Activated CD4-positive, CD25-positive, alpha-beta regulatory T cell treated with anti-CD3 and anti-CD28 coated beads, Interleukin-2, amount 50 U/mL, for 16 hours (primary cell): ENCODE data around the gene LAX1.
"Not testable (repeated sequence)": the region's sequence is repeated elsewhere in the genome, so short reads cannot be mapped to it uniquely, and the experiment has no call there.

Source experiments
- DNase-seq: peaks from one replicate; pipeline ENCODE4 v3.0.0-alpha.2; 2020; ENCODE audit warnings: low read depth, low spot score

Gene LAX1

GRCh38 chr1:203769505-203770343, 4.7 kb downstream of the LAX1 start:
- DNase-seq: no peak

- DNase-seq: no peak
Observed at GRCh38 chr1:203771901-203772301, 6.9 kb downstream of the LAX1 start.

GRCh38 chr1:203772836-203773235, 7.9 kb downstream of the LAX1 start:
- DNase-seq: no peak

GRCh38 chr1:203776636-203777035, 11.7 kb downstream of the LAX1 start:
- no peak for DNase-seq

- no peak for DNase-seq
Observed at GRCh38 chr1:203777596-203777995, 12.6 kb downstream of the LAX1 start.

GRCh38 chr1:203778146-203778545, 13.2 kb downstream of the LAX1 start:
- no peak for DNase-seq

GRCh38 chr1:203778789-203779188, 13.8 kb downstream of the LAX1 start:
- no peak for DNase-seq

- no peak for DNase-seq
Observed at GRCh38 chr1:203781962-203782361, 17.0 kb downstream of the LAX1 start.

- no peak for DNase-seq
Observed at GRCh38 chr1:203789966-203790365, 25.0 kb downstream of the LAX1 start.

- DNase-seq: no peak
Observed at GRCh38 chr1:203791498-203791897, 26.5 kb downstream of the LAX1 start.

- DNase-seq: no peak
Observed at GRCh38 chr1:203792486-203792885, 27.5 kb downstream of the LAX1 start.

- DNase-seq: not testable (repeated sequence)
Observed at GRCh38 chr1:203793561-203793960, 28.6 kb downstream of the LAX1 start.

GRCh38 chr1:203794764-203795440, 29.9 kb downstream of the LAX1 start:
- DNase-seq: no peak

- peak; percentile 99 for DNase-seq
Observed at GRCh38 chr1:203795441-203796235, 30.7 kb downstream of the LAX1 start, which contains the start of the genes ZBED6 and ZC3H11A. ZBED6 (plus strand) TSS chr1:203795623; CDS start chr1:203797523, 1,900 bp downstream. ZC3H11A (plus strand) TSS chr1:203795623; CDS start chr1:203817071, 21,448 bp downstream.

- no peak for DNase-seq
Observed at GRCh38 chr1:203796236-203796605, 31.2 kb downstream of the LAX1 start.

GRCh38 chr1:203797216-203797615, 32.2 kb downstream of the LAX1 start:
- DNase-seq: no peak

GRCh38 chr1:203797948-203798655, 33.1 kb downstream of the LAX1 start:
- no peak for DNase-seq

GRCh38 chr1:203799157-203799556, 34.2 kb downstream of the LAX1 start:
- DNase-seq: no peak

- DNase-seq: no peak
Observed at GRCh38 chr1:203799971-203800370, 35.0 kb downstream of the LAX1 start.

- DNase-seq: no peak
Observed at GRCh38 chr1:203805689-203806088, 40.7 kb downstream of the LAX1 start.

GRCh38 chr1:203807196-203807595, 42.2 kb downstream of the LAX1 start:
- DNase-seq: no peak
